H1 (cell line): Measurements from ENCODE around the gene YWHAG. TPM values are rescaled to one million over a fixed set of nuclear protein-coding genes. Genes with fewer than 3 reads are reported as not detected.
A peak's percentile ranks its signal among the peaks of the same experiment; 100 is the strongest.

Experiments
- CTCF ChIA-PET: fragments of 300-600 bp; sonication (Branson Sonifier 250); formaldehyde crosslinking; loops from one replicate; lab custom pipeline; 2021; ENCODE audit not compliant: partially characterized antibody; lab: Charles Lee
- POLR2A ChIA-PET: fragments of 300-600 bp; sonication (Branson Sonifier 250); formaldehyde crosslinking; loops from one replicate; lab custom pipeline; 2021; ENCODE audit warnings: inconsistent platforms; ENCODE audit not compliant: partially characterized antibody; lab: Charles Lee
- DNase-seq, 2 experiments: peaks; one replicate each; pipeline versions ENCODE4 v3.0.0 to v3.0.0-alpha.2; 2010 to 2022; ENCODE audit warnings: low spot score in 2 of 2, low read depth in 1 of 2, mixed read lengths in 1 of 2
- FAIRE-seq: peaks from 2 replicates; lab custom pipeline; 2011; peaks lifted over from hg19 to GRCh38; lab: Jason Lieb, UNC
- H2AFZ ChIP-seq: 2 replicates; pipeline ENCODE4 v1.8.1; 2012; ENCODE audit warnings: low read length, inconsistent platforms
- H2AK5ac ChIP-seq: 2 replicates; pipeline ENCODE4 v1.6.1; 2013; ENCODE audit warnings: low read depth, low read length
- H2BK120ac ChIP-seq: replicated peaks from 2 replicates; pipeline ENCODE3; 2013; ENCODE audit warnings: low read depth, low read length, inconsistent platforms
- H2BK12ac ChIP-seq: 2 replicates; pipeline ENCODE4 v1.6.1; 2013; ENCODE audit warnings: low read depth, low read length
- H2BK15ac ChIP-seq: 2 replicates; pipeline ENCODE4 v1.6.1; 2013; ENCODE audit warnings: low read length
- H2BK20ac ChIP-seq: 2 replicates; pipeline ENCODE4 v1.6.1; 2013; ENCODE audit warnings: low read length
- H2BK5ac ChIP-seq: 2 replicates; pipeline ENCODE4 v1.6.1; 2013; ENCODE audit warnings: low read depth, low read length
- H3K14ac ChIP-seq: 2 replicates; pipeline ENCODE4 v1.6.1; 2013; ENCODE audit warnings: inconsistent platforms; ENCODE audit not compliant: insufficient read length
- H3K18ac ChIP-seq: 2 replicates; pipeline ENCODE4 v1.6.1; 2013; ENCODE audit warnings: low read length; ENCODE audit errors: extremely low read depth
- H3K23ac ChIP-seq: 2 replicates; pipeline ENCODE4 v1.6.1; 2013; ENCODE audit warnings: inconsistent platforms; ENCODE audit not compliant: insufficient read length
- H3K23me2 ChIP-seq: 2 replicates; pipeline ENCODE4 v1.6.1; 2013; ENCODE audit warnings: low read depth, low read length
- H3K27ac ChIP-seq: 2 replicates; pipeline ENCODE4 v1.6.1; 2011; ENCODE audit warnings: low read depth, low read length, inconsistent platforms
- H3K27me3 ChIP-seq, 4 experiments: replicated peaks in 1 of 4; 1 replicate in 1 of 4; 2 replicates in 3 of 4; pipeline versions ENCODE4 v1.6.1 to v1.8.1; 2011 to 2013; ENCODE audit warnings: low read length in 3 of 4, mild to moderate bottlenecking in 3 of 4, inconsistent platforms in 2 of 4, mixed read lengths in 2 of 4, moderate library complexity in 1 of 4; ENCODE audit not compliant: control insufficient read depth in 3 of 4, insufficient read depth in 3 of 4; ENCODE audit errors: extremely low read depth in 1 of 4
- H3K36me3 ChIP-seq, 4 experiments: 2 replicates each; pipeline versions ENCODE4 v1.6.1 to v1.8.1; 2011 to 2013; ENCODE audit warnings: mild to moderate bottlenecking in 4 of 4, low read length in 3 of 4, moderate library complexity in 2 of 4, control low read depth in 1 of 4, inconsistent platforms in 1 of 4; ENCODE audit not compliant: insufficient read depth in 4 of 4, control insufficient read depth in 2 of 4
- H3K4ac ChIP-seq: replicated peaks from 2 replicates; pipeline ENCODE3; 2013; ENCODE audit warnings: low read length, low read depth, mixed read lengths, inconsistent platforms; ENCODE audit not compliant: insufficient read length
- H3K4me1 ChIP-seq, 4 experiments: replicated peaks in 1 of 4; 1 replicate in 1 of 4; 2 replicates in 3 of 4; pipeline versions ENCODE4 v1.6.1 to v1.8.1; 2011 to 2013; ENCODE audit warnings: low read length in 3 of 4, inconsistent platforms in 2 of 4, mixed read lengths in 1 of 4; ENCODE audit not compliant: insufficient read depth in 4 of 4, control insufficient read depth in 3 of 4
- H3K4me2 ChIP-seq, 2 experiments: 2 replicates each; pipeline versions ENCODE4 v1.6.1 to v1.8.1; 2011 to 2013; ENCODE audit warnings: low read depth in 2 of 2, low read length in 2 of 2, control low read depth in 1 of 2, inconsistent platforms in 1 of 2, mild to moderate bottlenecking in 1 of 2; ENCODE audit not compliant: insufficient read depth in 1 of 2
- H3K4me3 ChIP-seq, 4 experiments: fragments of 200-600, 300-600 bp in 1 of 4; sonication (generic), shearing (Covaris generic), sonication (Bioruptor Twin) in 1 of 4; 2 replicates each; pipeline versions ENCODE4 v1.5.1 to v1.8.1; 2011 to 2016; ENCODE audit warnings: low read length in 4 of 4, low read depth in 3 of 4, control low read depth in 2 of 4, inconsistent platforms in 2 of 4, mild to moderate bottlenecking in 2 of 4, mixed read lengths in 1 of 4, moderate library complexity in 1 of 4; ENCODE audit not compliant: insufficient read depth in 2 of 4; ENCODE audit errors: extremely low read depth in 1 of 4
- H3K56ac ChIP-seq: replicated peaks from 2 replicates; pipeline ENCODE3; 2013; ENCODE audit warnings: low read depth, mild to moderate bottlenecking, mixed read lengths, low read length, inconsistent platforms; ENCODE audit not compliant: insufficient read length
- H3K79me1 ChIP-seq: 2 replicates; pipeline ENCODE4 v1.6.1; 2013; ENCODE audit warnings: low read depth, low read length, control low read depth
- H3K79me2 ChIP-seq, 2 experiments: 2 replicates each; pipeline versions ENCODE4 v1.6.1 to v1.8.1; 2012 to 2013; ENCODE audit warnings: low read length in 2 of 2, mild to moderate bottlenecking in 2 of 2, inconsistent platforms in 1 of 2; ENCODE audit not compliant: insufficient read depth in 2 of 2, control insufficient read depth in 1 of 2
- H3K9ac ChIP-seq, 4 experiments: replicated peaks in 1 of 4; 1 replicate in 1 of 4; 2 replicates in 3 of 4; pipeline versions ENCODE4 v1.6.1 to v1.8.1; 2011 to 2013; ENCODE audit warnings: low read depth in 3 of 4, low read length in 3 of 4, control low read depth in 2 of 4, mild to moderate bottlenecking in 2 of 4, moderate library complexity in 2 of 4, inconsistent platforms in 1 of 4; ENCODE audit errors: extremely low read depth in 1 of 4
- H3K9me3 ChIP-seq, 2 experiments: 2 replicates each; pipeline versions ENCODE4 v1.6.1 to v1.8.1; 2012 to 2013; ENCODE audit warnings: mild to moderate bottlenecking in 2 of 2, moderate library complexity in 2 of 2, control low read depth in 1 of 2, inconsistent platforms in 1 of 2, low read depth in 1 of 2, low read length in 1 of 2, mixed read lengths in 1 of 2; ENCODE audit not compliant: insufficient read depth in 2 of 2
- H4K20me1 ChIP-seq, 2 experiments: replicated peaks in 1 of 2; 2 replicates each; pipeline versions ENCODE3 to v1.8.1; 2011 to 2013; ENCODE audit warnings: inconsistent platforms in 2 of 2, low read length in 2 of 2, mild to moderate bottlenecking in 1 of 2; ENCODE audit not compliant: insufficient read depth in 2 of 2, control insufficient read depth in 1 of 2
- H4K5ac ChIP-seq: 2 replicates; pipeline ENCODE4 v1.6.1; 2013; ENCODE audit warnings: low read length, low read depth, mixed read lengths, inconsistent platforms; ENCODE audit not compliant: insufficient read length
- H4K8ac ChIP-seq: 2 replicates; pipeline ENCODE4 v1.8.0; 2013; ENCODE audit warnings: mild to moderate bottlenecking, moderate library complexity, low read length, inconsistent platforms; ENCODE audit not compliant: insufficient read depth; ENCODE audit errors: extremely low read depth
- H4K91ac ChIP-seq: replicated peaks from 2 replicates; pipeline ENCODE3; 2013; ENCODE audit warnings: low read length, mixed read lengths, inconsistent platforms; ENCODE audit not compliant: insufficient read length
- ATF3 ChIP-seq: IDR thresholded peaks from 2 replicates; pipeline ENCODE4 v1.6.1; 2011; ENCODE audit warnings: low read depth, mild to moderate bottlenecking, low read length; ENCODE audit not compliant: insufficient read depth
- CTCF ChIP-seq, 3 experiments: IDR thresholded peaks; 1 replicate in 2 of 3; 2 replicates in 1 of 3; pipeline versions ENCODE4 v1.5.1 to v1.6.1; 2011; ENCODE audit warnings: low read length in 3 of 3, mild to moderate bottlenecking in 3 of 3, inconsistent platforms in 2 of 3, low read depth in 1 of 3, moderate library complexity in 1 of 3; ENCODE audit not compliant: insufficient read depth in 1 of 3; ENCODE audit errors: control extremely low read depth in 1 of 3
- HDAC2 ChIP-seq, 2 experiments: fragments of 300-600 bp in 1 of 2; sonication (generic) in 1 of 2; IDR thresholded peaks; 2 replicates each; pipeline ENCODE4 v1.6.1; 2011 to 2012; ENCODE audit warnings: low read depth in 2 of 2, low read length in 2 of 2, mild to moderate bottlenecking in 2 of 2, moderate library complexity in 2 of 2, borderline replicate concordance in 1 of 2, inconsistent platforms in 1 of 2
- KDM1A ChIP-seq: fragments of 200-600, 300-600 bp; sonication (generic); IDR thresholded peaks from 2 replicates; pipeline ENCODE4 v1.7.1; 2016; ENCODE audit warnings: mild to moderate bottlenecking, low read length, borderline replicate concordance
- RNF2 ChIP-seq: fragments of 200-900, 300-1000 bp; sonication (generic); IDR thresholded peaks from 2 replicates; pipeline ENCODE4 v1.7.1; 2016; ENCODE audit warnings: borderline replicate concordance, low read depth, mild to moderate bottlenecking, antibody characterized with exemption, low read length; ENCODE audit not compliant: poor library complexity, severe bottlenecking; ENCODE audit errors: missing control alignments
- TAF7 ChIP-seq: optimal IDR thresholded peaks from 2 replicates; pipeline ENCODE3; 2011; ENCODE audit warnings: low read depth, mild to moderate bottlenecking, inconsistent platforms, low read length, moderate library complexity, borderline replicate concordance
- WGBS, 2 experiments: shearing (Covaris generic) in 1 of 2; methylation state at CpG; one replicate each; pipeline versions ENCODE4 v1.1.6 to v1.1.7; 2013 to 2015; ENCODE audit warnings: low lambda C conversion rate in 2 of 2, mixed read lengths in 2 of 2, inconsistent platforms in 1 of 2, low coverage in 1 of 2, missing lambda C conversion rate in 1 of 2; ENCODE audit not compliant: insufficient replicate concordance in 2 of 2, insufficient coverage in 1 of 2, insufficient read length in 1 of 2; ENCODE audit errors: extremely low coverage in 1 of 2, missing lambda C conversion rate in 1 of 2; 5-methylcytosine and 5-hydroxymethylcytosine counted together
- polyA plus RNA-seq, 7 experiments: library from polyadenylated mRNA; depleted of rRNA in 3 of 7; stranded (reverse) in 5 of 7; unstranded in 2 of 7; fragments of >200 nt in 5 of 7; fragments of 200-250 nt in 2 of 7; gene quantifications; 1 replicate in 5 of 7; 2 replicates in 1 of 7; 4 replicates in 1 of 7; pipeline versions ENCODE4 v1.2.1 to v1.2.3, GENCODE V29; 2011 to 2013; ENCODE audit warnings: missing spikeins in 2 of 7, mixed read lengths in 2 of 7
- total RNA-seq: library from RNA; stranded (reverse); fragmentation: NEBNext Ultra II Directional; extraction: Animal tissue kit (Norgen Biotek cat#: 25700); gene quantifications from 2 replicates; pipeline ENCODE4 v1.2.1, GENCODE V29; 2021

YWHAG gene
- total and polyA plus RNA-seq, 2 of the 8 experiments (the other 6 are each of a cell fraction or from before 2014, with no cell fraction given) = 57.2 to 241 TPM

GRCh38 chr7:76317782-76318487 is 40.9 kb downstream of the YWHAG start:
- H4K8ac ChIP-seq = peak overlapping the region; percentile 97
- H3K4ac ChIP-seq = peak overlapping the region; percentile 72
- no peaks in the 10 kb centered on the region for H3K79me2 ChIP-seq
- no peak for FAIRE-seq
- no peaks in the 10 kb centered on the region for H3K79me1 ChIP-seq
- 6% methylated on average over 38 of the region's 50 CpGs; no CpG with 5 or more reads in 1 of the 2 experiments for WGBS, 2 experiments
- H2BK5ac ChIP-seq = peak overlapping the region; percentile 94
- peak overlapping the region; percentile 95 for H4K5ac ChIP-seq
- no peak overlapping the region for H2BK120ac ChIP-seq
- H2AFZ ChIP-seq = peak overlapping the region; percentile 45
- H3K36me3 ChIP-seq = peaks cover 0 to 4% (median 0%) of the 10 kb centered on the region in 4 experiments; a peak in 1 of 8 replicates
- DNase-seq = peak; percentile 97 to 98
- ChIA-PET POLR2A (interaction anchor here (0.7 to 4.7 kb wide), 32 partner anchors 9 to 398 kb away, joined by 3 to 31 read pairs (median 5); partner anchors contain the start of genes HSPB1, MDH2, STYXL1 and YWHAG), CTCF (interaction anchor here (0.6 to 20.9 kb wide), 9 partner anchors 15 to 294 kb away, joined by 3 to 426 read pairs (median 7); no protein-coding TSS in a partner anchor)
- H4K91ac ChIP-seq = peak overlapping the region; percentile 98
- peak overlapping the region; percentile 53 to 81 (median 74) for H3K4me3 ChIP-seq
- peak overlapping the region; percentile 67 to 85 for H3K4me2 ChIP-seq
- peak overlapping the region; percentile 81 for H3K27ac ChIP-seq
- no peak overlapping the region for H3K23ac ChIP-seq
- no peaks in the 10 kb centered on the region for H3K27me3 ChIP-seq
- peak overlapping the region; percentile 80 for H3K18ac ChIP-seq
- no peaks in the 10 kb centered on the region for H3K9me3 ChIP-seq
- no peak overlapping the region for H2BK20ac ChIP-seq
- H3K23me2 ChIP-seq = peaks cover 4% of the 10 kb centered on the region; the same call in 1 of the 2 replicates
- H2BK12ac ChIP-seq = peak overlapping the region; percentile 97
- peaks cover 0 to 11% (median 7%) of the 10 kb centered on the region in 4 experiments; a peak in 6 of 7 replicates for H3K4me1 ChIP-seq
- peaks cover 1 to 3% of the 10 kb centered on the region in 2 experiments for H4K20me1 ChIP-seq
- H2BK15ac ChIP-seq = peak overlapping the region; percentile 97
- H3K9ac ChIP-seq = peak overlapping the region; percentile 58 to 87 (median 78)
- H3K14ac ChIP-seq = no peak overlapping the region
- peak overlapping the region; percentile 85 for H3K56ac ChIP-seq
- 0 out of 2 replicates have a peak overlapping the region, but pooled peaks have one; percentile 67 for H2AK5ac ChIP-seq
- TF ChIP-seq ATF3 = no peak
- TF ChIP-seq TAF7 = peak; percentile 50
- peak in 1 of 2 experiments; percentile 78; a peak in 1 of 4 replicates for TF ChIP-seq HDAC2 (IDR thresholded peaks at IDR 0.05; ENCODE audit: borderline replicate concordance in 1 of 2, low read depth in 2 of 2, low read length in 2 of 2)
- TF ChIP-seq KDM1A = no peak
- TF ChIP-seq RNF2 = no peak
- TF ChIP-seq CTCF (IDR thresholded peaks at IDR 0.05; ENCODE audit: control extremely low read depth in 1 of 3, insufficient read depth in 1 of 3, low read depth in 1 of 3, low read length in 3 of 3) = no peak
